Skin epidermis (tissue), 12 donors: Measurements from ENCODE around the gene CFAP46.

Source experiments
- H3K27ac ChIP-seq, 21 experiments: fragments of 200-600 bp; sonication (generic) in 11 of 21; one replicate each; pipeline ENCODE4 v1.5.0; 2020; ENCODE audit warnings: mild to moderate bottlenecking in 3 of 21, inconsistent platforms in 2 of 21, moderate library complexity in 2 of 21
- H3K4me3 ChIP-seq, 7 experiments: fragments of 200-600 bp; sonication (generic) in 2 of 7; one replicate each; pipeline ENCODE4 v1.5.0; 2020; ENCODE audit warnings: inconsistent platforms in 2 of 7, mild to moderate bottlenecking in 2 of 7, moderate library complexity in 1 of 7

Gene CFAP46

GRCh38 chr10:132873395-132873794, 69.0 kb downstream of the CFAP46 start:
- Histone ChIP-seq H3K27ac (no peak overlapping the region), H3K4me3 (no peak overlapping the region)

- H3K27ac ChIP-seq: no peak overlapping the region
These were observed 69.7 kb downstream of the CFAP46 start for GRCh38 chr10:132872658-132873057.

GRCh38 chr10:132870426-132870825, 71.9 kb downstream of the CFAP46 start:
- Histone ChIP-seq H3K27ac (no peak overlapping the region), H3K4me3 (no peak overlapping the region)

More at GRCh38 chr10:132872658-132873057, 69.7 kb downstream of the CFAP46 start:
- no peak overlapping the region for H3K4me3 ChIP-seq

GRCh38 chr10:132869621-132870020, 72.7 kb downstream of the CFAP46 start:
- no peak overlapping the region for H3K4me3 ChIP-seq
- H3K27ac ChIP-seq: no peak overlapping the region

- H3K4me3 ChIP-seq: no peak overlapping the region
- no peak overlapping the region for H3K27ac ChIP-seq
These were observed 73.4 kb downstream of the CFAP46 start for GRCh38 chr10:132868995-132869394.

GRCh38 chr10:132867801-132868644, 74.3 kb downstream of the CFAP46 start:
- Histone ChIP-seq H3K27ac (no peak overlapping the region), H3K4me3 (no peak overlapping the region)

GRCh38 chr10:132866601-132867381, 75.6 kb downstream of the CFAP46 start:
- H3K27ac ChIP-seq: no peak overlapping the region

GRCh38 chr10:132865851-132866600, 76.3 kb downstream of the CFAP46 start:
- Histone ChIP-seq H3K27ac (no peak overlapping the region), H3K4me3 (no peak overlapping the region)

More at GRCh38 chr10:132866601-132867381, 75.6 kb downstream of the CFAP46 start:
- H3K4me3 ChIP-seq: no peak overlapping the region

- H3K27ac ChIP-seq: no peak overlapping the region
- H3K4me3 ChIP-seq: no peak overlapping the region
These were observed 77.2 kb downstream of the CFAP46 start for GRCh38 chr10:132865171-132865631.

- Histone ChIP-seq H3K4me3 (no peak overlapping the region), H3K27ac (no peak overlapping the region)
These were observed 79.6 kb downstream of the CFAP46 start for GRCh38 chr10:132862485-132863420.

GRCh38 chr10:132861884-132862461, 80.4 kb downstream of the CFAP46 start:
- Histone ChIP-seq H3K27ac (no peak overlapping the region), H3K4me3 (no peak overlapping the region)

GRCh38 chr10:132861116-132861691, 81.2 kb downstream of the CFAP46 start:
- Histone ChIP-seq H3K27ac (peak overlapping the region in 1 of 21 experiments; percentile 43), H3K4me3 (no peak overlapping the region)

- peak overlapping the region in 1 of 21 experiments; percentile 43 for H3K27ac ChIP-seq
- H3K4me3 ChIP-seq: no peak overlapping the region
These were observed 81.8 kb downstream of the CFAP46 start for GRCh38 chr10:132860532-132860931.

GRCh38 chr10:132859084-132859855, 83.1 kb downstream of the CFAP46 start:
- no peak overlapping the region for H3K27ac ChIP-seq
- H3K4me3 ChIP-seq: no peak overlapping the region

GRCh38 chr10:132858121-132859081, 84.0 kb downstream of the CFAP46 start:
- no peak overlapping the region for H3K27ac ChIP-seq
- no peak overlapping the region for H3K4me3 ChIP-seq

GRCh38 chr10:132856869-132857524, 85.4 kb downstream of the CFAP46 start:
- Histone ChIP-seq H3K4me3 (no peak overlapping the region), H3K27ac (no peak overlapping the region)
